Measurements from ENCODE around the gene PAPPA2. TPM values are rescaled to one million over a fixed set of nuclear protein-coding genes. Genes with fewer than 3 reads are reported as not detected.

The PAPPA2 gene
- total and polyA plus RNA-seq, 2 of the 4 experiments (the other 2 are of a cell fraction): 0.10 to 0.18 TPM

GRCh38 chr1:176852124-176852523 is 389.1 kb downstream of the PAPPA2 start:
- no peak overlapping the region for H3K4me3 ChIP-seq (ENCODE audit: insufficient read depth, low read depth, low read length)
- no peak overlapping the region for H2AK9ac ChIP-seq (replicated peaks; ENCODE audit: low read depth, low read length, poor library complexity)
- no peak overlapping the region for H2BK15ac ChIP-seq (ENCODE audit: low read depth, low read length)
- H2BK120ac ChIP-seq (ENCODE audit: low read depth, low read length): no peak overlapping the region
- no peak overlapping the region for H3K4me2 ChIP-seq (ENCODE audit: low read depth, low read length)
- H3K27ac ChIP-seq (ENCODE audit: insufficient read depth, low read length): no peak overlapping the region
- no peak overlapping the region for H3K23ac ChIP-seq (ENCODE audit: low read depth, low read length)
- no peaks in the 10 kb centered on the region for H3K27me3 ChIP-seq (ENCODE audit: control insufficient read depth, insufficient read depth, low read length)
- H2BK5ac ChIP-seq (ENCODE audit: low read depth, low read length, poor library complexity, severe bottlenecking): no peak overlapping the region
- no peaks in the 10 kb centered on the region for H3K9me3 ChIP-seq (ENCODE audit: control insufficient read depth, insufficient read depth, low read length)
- H4K20me1 ChIP-seq (ENCODE audit: insufficient read depth, low read length): no peaks in the 10 kb centered on the region
- no peak overlapping the region for H2BK20ac ChIP-seq (ENCODE audit: low read depth, low read length)
- in situ Hi-C loops (cut with MboI; ENCODE audit: low sequenced_read_pairs) (loop anchor here (25.0 kb wide), 1 partner anchor 1690 kb away; no protein-coding TSS in a partner anchor), dilution Hi-C loops (cut with HindIII; ENCODE audit: low sequenced_read_pairs, unreplicated experiment) (no loop called here), intact Hi-C loops (cut with micrococcal nuclease) (no loop called here)
- H3K9ac ChIP-seq (ENCODE audit: low read depth, low read length): no peak overlapping the region
- no peak overlapping the region for H2AK5ac ChIP-seq (ENCODE audit: low read depth, low read length)
- ChIA-PET POLR2A (ENCODE audit: unreplicated experiment) (no interaction called here), CTCF (no interaction called here)
- no TSS peak for BruUV-seq (replicated peaks)
- no peak overlapping the region for H4K8ac ChIP-seq (ENCODE audit: low read depth in 2 of 2, low read length in 2 of 2)
- WGBS, 2 experiments (ENCODE audit: extremely low coverage in 2 of 2, insufficient read length in 1 of 2): 40% methylated on average over 1 of the region's 3 CpGs; no CpG with 5 or more reads in 1 of the 2 experiments
- no peaks in the 10 kb centered on the region for H3K36me3 ChIP-seq (ENCODE audit: control insufficient read depth, insufficient read depth, low read length)
- ATAC-seq (ENCODE audit: low read depth) (no peak), DNase-seq (no peak)
- H4K91ac ChIP-seq (ENCODE audit: insufficient read depth, low read depth, low read length): no peak overlapping the region
- H3K4me1 ChIP-seq (ENCODE audit: control insufficient read depth, insufficient read depth, low read length): no peaks in the 10 kb centered on the region
- no peak overlapping the region for H3K4ac ChIP-seq (ENCODE audit: low read depth, low read length)
- no peak overlapping the region for H3K56ac ChIP-seq (ENCODE audit: extremely low read depth, insufficient read depth, low read length)
- no peak overlapping the region for H2AFZ ChIP-seq (replicated peaks; ENCODE audit: low read length, poor library complexity)
- H3K79me1 ChIP-seq (ENCODE audit: low read depth in 1 of 2, low read length in 2 of 2): no peaks in the 10 kb centered on the region
- H4K5ac ChIP-seq (ENCODE audit: low read depth, low read length): no peak overlapping the region
- no peak overlapping the region for H3K14ac ChIP-seq (replicated peaks; ENCODE audit: low read depth, low read length)
- TF ChIP-seq MXI1 (IDR thresholded peaks at IDR 0.05; ENCODE audit: borderline replicate concordance, low read depth, low read length) (no peak), SMC3 (IDR thresholded peaks at IDR 0.05; ENCODE audit: low read depth, low read length) (no peak), POLR2A (IDR thresholded peaks at IDR 0.05; ENCODE audit: low read depth, low read length) (no peak), NFE2L2 (IDR thresholded peaks at IDR 0.05; ENCODE audit: low read depth, low read length) (no peak), ELK1 (IDR thresholded peaks at IDR 0.05; ENCODE audit: borderline replicate concordance, low read depth, low read length) (no peak), RAD21 (IDR thresholded peaks at IDR 0.05; ENCODE audit: low read length) (no peak), RFX5 (IDR thresholded peaks at IDR 0.05; ENCODE audit: low read depth, low read length) (no peak), CEBPB (IDR thresholded peaks at IDR 0.05; ENCODE audit: low read depth, low read length) (no peak), MAFK (IDR thresholded peaks at IDR 0.05; ENCODE audit: low read depth, low read length) (no peak), CTCF (conservative IDR thresholded peaks at IDR 0.05; ENCODE audit: low read depth, low read length) (no peak), USF2 (IDR thresholded peaks at IDR 0.05; ENCODE audit: low read depth, low read length) (no peak), MAZ (IDR thresholded peaks at IDR 0.05; ENCODE audit: borderline replicate concordance, low read depth, low read length) (no peak), BHLHE40 (IDR thresholded peaks at IDR 0.05; ENCODE audit: low read depth, low read length) (no peak), RCOR1 (IDR thresholded peaks at IDR 0.05; ENCODE audit: insufficient replicate concordance, low read length) (no peak), CHD1 (IDR thresholded peaks at IDR 0.05; ENCODE audit: low read depth, low read length) (no peak), FOS (IDR thresholded peaks at IDR 0.05; ENCODE audit: low read depth, low read length) (no peak)
- H3K9me1 ChIP-seq (ENCODE audit: insufficient read depth, low read length): no peaks in the 10 kb centered on the region
- H3K18ac ChIP-seq (ENCODE audit: low read depth, low read length): no peak overlapping the region
